ENCODE data around the gene LAMP5.

The LAMP5 gene

DNA sequence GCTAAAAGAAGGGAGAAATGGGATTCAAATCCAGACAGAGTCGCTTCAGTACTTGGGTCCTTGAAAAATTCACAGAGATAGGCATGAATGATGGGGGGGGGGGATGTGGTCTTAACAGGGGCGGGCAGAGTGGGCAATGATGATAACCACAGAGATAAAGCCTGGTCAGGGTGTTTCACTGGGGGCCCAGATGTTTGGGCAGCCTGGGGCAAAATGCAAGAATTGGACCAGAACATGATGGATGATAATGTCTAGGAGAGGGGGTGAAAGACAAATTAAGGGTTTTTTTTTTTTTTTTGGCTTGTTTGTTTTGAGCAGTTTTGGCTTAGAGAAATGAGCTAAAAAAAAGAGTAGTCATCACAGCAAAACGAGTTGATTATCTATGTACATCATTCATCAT is 57.4 kb downstream of the LAMP5 start:
- no peak overlapping the region for H3K4me3 ChIP-seq (ENCODE audit: insufficient read depth, low read length, poor library complexity, severe bottlenecking)
- H3K9ac ChIP-seq (ENCODE audit: low read length), result no peak overlapping the region
- no peaks in the 10 kb centered on the region for H3K36me3 ChIP-seq (ENCODE audit: low read length)
- no peak for TF ChIP-seq EZH2phosphoT487 (conservative IDR thresholded peaks at IDR 0.05; ENCODE audit: low read length)
- TF ChIP-seq CTCF (IDR thresholded peaks at IDR 0.05; ENCODE audit: insufficient read depth, low read length, poor library complexity, severe bottlenecking), result no peak
- no peak overlapping the region for H3K4me2 ChIP-seq (ENCODE audit: low read depth, low read length, poor library complexity, severe bottlenecking)
- H3K27ac ChIP-seq (ENCODE audit: low read depth, low read length), result no peak overlapping the region
- no peaks in the 10 kb centered on the region for H3K79me2 ChIP-seq (ENCODE audit: insufficient read depth, low read length)
- H3K9me2 ChIP-seq (replicated peaks; ENCODE audit: insufficient read depth, low read length), result no peaks in the 10 kb centered on the region
- H2AFZ ChIP-seq (ENCODE audit: low read depth, low read length, severe bottlenecking), result no peak overlapping the region
- no peaks in the 10 kb centered on the region for H3F3A ChIP-seq (ENCODE audit: insufficient read depth)
- H4K20me1 ChIP-seq (ENCODE audit: low read depth, low read length), result no peaks in the 10 kb centered on the region
- H3K27me3 ChIP-seq (ENCODE audit: low read length), result no peaks in the 10 kb centered on the region
- H3K9me3 ChIP-seq (ENCODE audit: insufficient read depth, low read length), result no peaks in the 10 kb centered on the region

GRCh38 chr20:9572670-9573069 is 58.3 kb downstream of the LAMP5 start:
- H3K27ac ChIP-seq (ENCODE audit: low read depth, low read length), result no peak overlapping the region
- no peaks in the 10 kb centered on the region for H3K27me3 ChIP-seq (ENCODE audit: low read length)
- no peaks in the 10 kb centered on the region for H4K20me1 ChIP-seq (ENCODE audit: low read depth, low read length)
- no peak overlapping the region for H2AFZ ChIP-seq (ENCODE audit: low read depth, low read length, severe bottlenecking)
- no peaks in the 10 kb centered on the region for H3K9me2 ChIP-seq (replicated peaks; ENCODE audit: insufficient read depth, low read length)
- H3K4me2 ChIP-seq (ENCODE audit: low read depth, low read length, poor library complexity, severe bottlenecking), result no peak overlapping the region
- H3K9ac ChIP-seq (ENCODE audit: low read length), result no peak overlapping the region
- no peaks in the 10 kb centered on the region for H3K79me2 ChIP-seq (ENCODE audit: insufficient read depth, low read length)
- TF ChIP-seq EZH2phosphoT487 (conservative IDR thresholded peaks at IDR 0.05; ENCODE audit: low read length) (no peak), CTCF (IDR thresholded peaks at IDR 0.05; ENCODE audit: insufficient read depth, low read length, poor library complexity, severe bottlenecking) (no peak)
- H3K36me3 ChIP-seq (ENCODE audit: low read length), result no peaks in the 10 kb centered on the region
- no peak overlapping the region for H3K4me3 ChIP-seq (ENCODE audit: insufficient read depth, low read length, poor library complexity, severe bottlenecking)
- H3F3A ChIP-seq (ENCODE audit: insufficient read depth), result no peaks in the 10 kb centered on the region
- no peaks in the 10 kb centered on the region for H3K9me3 ChIP-seq (ENCODE audit: insufficient read depth, low read length)

DNA sequence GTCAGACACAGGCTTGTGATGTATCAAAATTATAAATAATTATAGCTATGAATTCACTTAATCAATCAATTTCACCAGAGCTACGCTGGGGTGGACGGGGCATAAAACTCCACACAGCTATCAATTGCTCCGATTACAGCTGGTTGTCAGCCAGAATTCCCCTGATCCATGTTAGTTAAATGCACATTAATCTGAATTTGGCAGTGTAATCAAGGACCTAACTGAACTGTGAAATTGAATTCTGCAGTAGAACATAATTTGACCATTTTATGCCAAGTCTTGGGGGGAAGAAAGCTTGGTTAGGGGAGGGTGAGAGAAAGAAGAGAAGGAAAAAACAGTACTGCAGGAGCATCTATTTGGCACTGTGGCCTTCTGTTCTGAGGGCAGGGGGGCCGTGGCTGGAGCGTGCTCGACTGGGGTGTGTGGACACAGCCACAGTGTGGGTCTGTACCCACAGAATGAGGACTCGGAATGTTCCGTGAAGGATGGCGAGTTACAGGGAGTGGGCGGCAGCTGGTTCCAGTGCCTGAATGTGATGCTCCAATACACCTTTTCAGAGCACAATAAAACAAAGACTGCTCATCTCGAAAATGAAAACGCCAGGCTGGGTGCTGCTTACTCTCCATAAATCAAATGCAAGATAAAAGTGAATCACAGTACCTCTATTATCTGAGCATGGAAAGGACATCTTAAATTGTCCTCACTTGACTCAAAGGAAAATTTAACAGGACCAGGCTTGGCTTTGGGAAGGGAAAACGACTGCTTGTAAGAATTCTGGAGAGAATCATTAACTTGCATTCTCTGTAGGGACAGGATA is 59.2 kb downstream of the LAMP5 start:
- Histone ChIP-seq H3K9me2 (replicated peaks; ENCODE audit: insufficient read depth, low read length) (no peaks in the 10 kb centered on the region), H3K9me3 (ENCODE audit: insufficient read depth, low read length) (no peaks in the 10 kb centered on the region), H3K27me3 (ENCODE audit: low read length) (no peaks in the 10 kb centered on the region), H3K79me2 (ENCODE audit: insufficient read depth, low read length) (no peaks in the 10 kb centered on the region), H3K9ac (ENCODE audit: low read length) (no peak overlapping the region), H3K36me3 (ENCODE audit: low read length) (no peaks in the 10 kb centered on the region), H3K4me2 (ENCODE audit: low read depth, low read length, poor library complexity, severe bottlenecking) (no peak overlapping the region), H2AFZ (ENCODE audit: low read depth, low read length, severe bottlenecking) (no peak overlapping the region), H3F3A (ENCODE audit: insufficient read depth) (no peaks in the 10 kb centered on the region), H3K27ac (ENCODE audit: low read depth, low read length) (no peak overlapping the region), H4K20me1 (ENCODE audit: low read depth, low read length) (no peaks in the 10 kb centered on the region), H3K4me3 (ENCODE audit: insufficient read depth, low read length, poor library complexity, severe bottlenecking) (no peak overlapping the region)
- TF ChIP-seq EZH2phosphoT487 (conservative IDR thresholded peaks at IDR 0.05; ENCODE audit: low read length) (no peak), CTCF (IDR thresholded peaks at IDR 0.05; ENCODE audit: insufficient read depth, low read length, poor library complexity, severe bottlenecking) (no peak)

All from SU-DHL-6 (cell line).